ENCODE data around the gene NBAS.

NBAS gene

GRCh38 chr2:15510552-15510951, 50.6 kb downstream of the NBAS start:
- Histone ChIP-seq H2BK15ac (replicated peaks; ENCODE audit: low read depth) (no peak overlapping the region), H3K4ac (ENCODE audit: low read depth, low read length) (no peak overlapping the region), H2BK5ac (ENCODE audit: low read length) (no peak overlapping the region), H4K8ac (ENCODE audit: low read depth, low read length) (no peak overlapping the region), H3K27me3 (ENCODE audit: insufficient read depth, low read length, poor library complexity) (no peaks in the 10 kb centered on the region), H3K23ac (ENCODE audit: low read length) (no peak overlapping the region), H2BK120ac (ENCODE audit: low read depth, low read length) (no peak overlapping the region), H2AK5ac (ENCODE audit: low read length) (no peak overlapping the region), H3K56ac (ENCODE audit: low read length) (no peak overlapping the region), H3K79me1 (ENCODE audit: low read length) (no peaks in the 10 kb centered on the region), H3K18ac (ENCODE audit: low read length) (no peak overlapping the region), H3K36me3 (ENCODE audit: control insufficient read depth, insufficient read depth, low read length) (no peaks in the 10 kb centered on the region), H3K4me3 (ENCODE audit: low read length) (no peak overlapping the region), H4K5ac (ENCODE audit: low read length) (no peak overlapping the region), H3K79me2 (ENCODE audit: control insufficient read depth, insufficient read depth, low read length) (no peaks in the 10 kb centered on the region), H3K4me1 (ENCODE audit: control insufficient read depth, low read depth, low read length) (no peaks in the 10 kb centered on the region), H3K4me2 (ENCODE audit: low read length) (no peak overlapping the region), H3K27ac (ENCODE audit: low read depth, low read length) (no peak overlapping the region), H3K9ac (ENCODE audit: low read length) (no peak overlapping the region)
- DNase-seq: no peak
- no CpG with 5 or more reads among the region's 1 CpG for WGBS (ENCODE audit: extremely low coverage, insufficient coverage, low lambda C conversion rate)

DNA sequence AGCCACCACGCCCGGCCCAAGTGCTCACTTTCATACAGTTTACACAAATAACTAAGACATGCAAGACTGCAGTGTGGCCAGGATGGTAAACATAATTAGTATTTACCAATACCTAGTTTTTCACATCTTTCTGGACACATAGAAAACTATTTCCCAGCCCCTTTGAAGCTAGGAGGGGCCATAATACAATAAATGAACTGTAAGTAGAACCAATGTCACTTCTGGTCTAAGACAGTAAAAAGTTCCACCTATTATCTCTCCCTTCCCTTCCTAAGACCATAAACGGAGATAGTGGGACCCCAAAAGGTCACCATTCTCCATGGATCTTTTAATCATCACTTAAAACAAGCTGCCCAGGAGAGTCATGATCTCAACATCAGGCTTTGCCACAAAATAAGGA, 51.0 kb downstream of the NBAS start:
- H3K23ac ChIP-seq (ENCODE audit: low read length): no peak overlapping the region
- H2BK5ac ChIP-seq (ENCODE audit: low read length): no peak overlapping the region
- no peaks in the 10 kb centered on the region for H3K36me3 ChIP-seq (ENCODE audit: control insufficient read depth, insufficient read depth, low read length)
- no peaks in the 10 kb centered on the region for H3K4me1 ChIP-seq (ENCODE audit: control insufficient read depth, low read depth, low read length)
- DNase-seq: no peak
- WGBS (ENCODE audit: extremely low coverage, insufficient coverage, low lambda C conversion rate): no CpG with 5 or more reads among the region's 3 CpGs
- H2AK5ac ChIP-seq (ENCODE audit: low read length): no peak overlapping the region
- H4K5ac ChIP-seq (ENCODE audit: low read length): no peak overlapping the region
- no peak overlapping the region for H3K9ac ChIP-seq (ENCODE audit: low read length)
- H3K27me3 ChIP-seq (ENCODE audit: insufficient read depth, low read length, poor library complexity): no peaks in the 10 kb centered on the region
- no peak overlapping the region for H3K4ac ChIP-seq (ENCODE audit: low read depth, low read length)
- no peak overlapping the region for H3K18ac ChIP-seq (ENCODE audit: low read length)
- no peak overlapping the region for H3K56ac ChIP-seq (ENCODE audit: low read length)
- H2BK120ac ChIP-seq (ENCODE audit: low read depth, low read length): no peak overlapping the region
- H3K79me2 ChIP-seq (ENCODE audit: control insufficient read depth, insufficient read depth, low read length): no peaks in the 10 kb centered on the region
- H3K4me2 ChIP-seq (ENCODE audit: low read length): no peak overlapping the region
- no peak overlapping the region for H3K27ac ChIP-seq (ENCODE audit: low read depth, low read length)
- no peak overlapping the region for H2BK15ac ChIP-seq (replicated peaks; ENCODE audit: low read depth)
- no peak overlapping the region for H4K8ac ChIP-seq (ENCODE audit: low read depth, low read length)
- no peaks in the 10 kb centered on the region for H3K79me1 ChIP-seq (ENCODE audit: low read length)
- H3K4me3 ChIP-seq (ENCODE audit: low read length): no peak overlapping the region

- H3K27ac ChIP-seq (ENCODE audit: low read depth, low read length): no peak overlapping the region
- no peak overlapping the region for H4K8ac ChIP-seq (ENCODE audit: low read depth, low read length)
- H3K27me3 ChIP-seq (ENCODE audit: insufficient read depth, low read length, poor library complexity): no peaks in the 10 kb centered on the region
- no peak for DNase-seq
- H3K4me3 ChIP-seq (ENCODE audit: low read length): no peak overlapping the region
- H3K4me2 ChIP-seq (ENCODE audit: low read length): no peak overlapping the region
- H3K23ac ChIP-seq (ENCODE audit: low read length): no peak overlapping the region
- no peak overlapping the region for H2BK15ac ChIP-seq (replicated peaks; ENCODE audit: low read depth)
- WGBS (ENCODE audit: extremely low coverage, insufficient coverage, low lambda C conversion rate): no CpG with 5 or more reads among the region's 3 CpGs
- H3K18ac ChIP-seq (ENCODE audit: low read length): no peak overlapping the region
- H2BK120ac ChIP-seq (ENCODE audit: low read depth, low read length): no peak overlapping the region
- no peaks in the 10 kb centered on the region for H3K79me1 ChIP-seq (ENCODE audit: low read length)
- H3K79me2 ChIP-seq (ENCODE audit: control insufficient read depth, insufficient read depth, low read length): no peaks in the 10 kb centered on the region
- no peaks in the 10 kb centered on the region for H3K36me3 ChIP-seq (ENCODE audit: control insufficient read depth, insufficient read depth, low read length)
- no peak overlapping the region for H3K9ac ChIP-seq (ENCODE audit: low read length)
- H2BK5ac ChIP-seq (ENCODE audit: low read length): no peak overlapping the region
- H3K4ac ChIP-seq (ENCODE audit: low read depth, low read length): no peak overlapping the region
- no peak overlapping the region for H2AK5ac ChIP-seq (ENCODE audit: low read length)
- H3K56ac ChIP-seq (ENCODE audit: low read length): no peak overlapping the region
- no peaks in the 10 kb centered on the region for H3K4me1 ChIP-seq (ENCODE audit: control insufficient read depth, low read depth, low read length)
- no peak overlapping the region for H4K5ac ChIP-seq (ENCODE audit: low read length)
Measured at GRCh38 chr2:15507697-15508096, 53.4 kb downstream of the NBAS start.

GRCh38 chr2:15507061-15507460, 54.1 kb downstream of the NBAS start:
- H3K4me3 ChIP-seq (ENCODE audit: low read length): no peak overlapping the region
- no peaks in the 10 kb centered on the region for H3K27me3 ChIP-seq (ENCODE audit: insufficient read depth, low read length, poor library complexity)
- H4K5ac ChIP-seq (ENCODE audit: low read length): no peak overlapping the region
- H3K56ac ChIP-seq (ENCODE audit: low read length): no peak overlapping the region
- no peak overlapping the region for H2AK5ac ChIP-seq (ENCODE audit: low read length)
- WGBS (ENCODE audit: extremely low coverage, insufficient coverage, low lambda C conversion rate): no CpG with 5 or more reads among the region's 1 CpG
- no peak overlapping the region for H2BK120ac ChIP-seq (ENCODE audit: low read depth, low read length)
- H3K27ac ChIP-seq (ENCODE audit: low read depth, low read length): no peak overlapping the region
- no peaks in the 10 kb centered on the region for H3K79me2 ChIP-seq (ENCODE audit: control insufficient read depth, insufficient read depth, low read length)
- no peak overlapping the region for H3K18ac ChIP-seq (ENCODE audit: low read length)
- no peak overlapping the region for H2BK5ac ChIP-seq (ENCODE audit: low read length)
- H3K23ac ChIP-seq (ENCODE audit: low read length): no peak overlapping the region
- H2BK15ac ChIP-seq (replicated peaks; ENCODE audit: low read depth): no peak overlapping the region
- H3K4me1 ChIP-seq (ENCODE audit: control insufficient read depth, low read depth, low read length): no peaks in the 10 kb centered on the region
- no peak overlapping the region for H4K8ac ChIP-seq (ENCODE audit: low read depth, low read length)
- H3K79me1 ChIP-seq (ENCODE audit: low read length): no peaks in the 10 kb centered on the region
- no peak for DNase-seq
- H3K36me3 ChIP-seq (ENCODE audit: control insufficient read depth, insufficient read depth, low read length): no peaks in the 10 kb centered on the region
- H3K4me2 ChIP-seq (ENCODE audit: low read length): no peak overlapping the region
- no peak overlapping the region for H3K4ac ChIP-seq (ENCODE audit: low read depth, low read length)
- no peak overlapping the region for H3K9ac ChIP-seq (ENCODE audit: low read length)

GRCh38 chr2:15506229-15506819, 54.8 kb downstream of the NBAS start:
- no peaks in the 10 kb centered on the region for H3K79me1 ChIP-seq (ENCODE audit: low read length)
- no peaks in the 10 kb centered on the region for H3K36me3 ChIP-seq (ENCODE audit: control insufficient read depth, insufficient read depth, low read length)
- no peak overlapping the region for H3K18ac ChIP-seq (ENCODE audit: low read length)
- H3K9ac ChIP-seq (ENCODE audit: low read length): no peak overlapping the region
- H2BK5ac ChIP-seq (ENCODE audit: low read length): no peak overlapping the region
- WGBS (ENCODE audit: extremely low coverage, insufficient coverage, low lambda C conversion rate): no CpG with 5 or more reads among the region's 2 CpGs
- no peak overlapping the region for H4K5ac ChIP-seq (ENCODE audit: low read length)
- no peaks in the 10 kb centered on the region for H3K27me3 ChIP-seq (ENCODE audit: insufficient read depth, low read length, poor library complexity)
- no peak overlapping the region for H3K56ac ChIP-seq (ENCODE audit: low read length)
- H2BK120ac ChIP-seq (ENCODE audit: low read depth, low read length): no peak overlapping the region
- no peak overlapping the region for H3K4me2 ChIP-seq (ENCODE audit: low read length)
- no peak overlapping the region for H4K8ac ChIP-seq (ENCODE audit: low read depth, low read length)
- H3K4me3 ChIP-seq (ENCODE audit: low read length): no peak overlapping the region
- H2AK5ac ChIP-seq (ENCODE audit: low read length): no peak overlapping the region
- H3K4me1 ChIP-seq (ENCODE audit: control insufficient read depth, low read depth, low read length): no peaks in the 10 kb centered on the region
- H3K23ac ChIP-seq (ENCODE audit: low read length): no peak overlapping the region
- no peak overlapping the region for H2BK15ac ChIP-seq (replicated peaks; ENCODE audit: low read depth)
- H3K4ac ChIP-seq (ENCODE audit: low read depth, low read length): no peak overlapping the region
- DNase-seq: no peak
- no peaks in the 10 kb centered on the region for H3K79me2 ChIP-seq (ENCODE audit: control insufficient read depth, insufficient read depth, low read length)
- H3K27ac ChIP-seq (ENCODE audit: low read depth, low read length): no peak overlapping the region

All from mesendoderm (in vitro differentiated cells).